OCI-LY1 (cell line): Measurements from ENCODE around the gene FSTL5.

Experiments used
- CTCF ChIP-seq: fragments of 200-600 bp; sonication (generic), shearing (Covaris generic); IDR thresholded peaks from 2 replicates; pipeline ENCODE4 v1.5.1; 2017; ENCODE audit warnings: mild to moderate bottlenecking, antibody characterized with exemption, low read length, moderate library complexity, mixed read lengths
- EZH2 ChIP-seq: fragments of 200-600 bp; sonication (generic), shearing (Covaris generic); IDR thresholded peaks from 2 replicates; pipeline ENCODE4 v1.8.0; 2017; ENCODE audit warnings: borderline replicate concordance, mixed run types, mild to moderate bottlenecking, antibody characterized with exemption, low read length, moderate library complexity, mixed read lengths

GRCh38 chr4:162011089-162011488, 152.7 kb downstream of the FSTL5 start:
- TF ChIP-seq CTCF (no peak), EZH2 (no peak)
